ENCODE results near the gene COMMD8. TPM values are rescaled to one million over a fixed set of nuclear protein-coding genes. Genes with fewer than 3 reads are reported as not detected.

Gene COMMD8
- polyA plus RNA-seq, 1 donor (not counting 4 experiments of a cell fraction or from before 2014, with no cell fraction given), result 38.6 TPM

GRCh38 chr4:47451657-47452056, 11.8 kb downstream of the COMMD8 start:
- Histone ChIP-seq H3K9ac (ENCODE audit: control insufficient read depth, extremely low read depth, insufficient read depth, low read length) (no peak overlapping the region), H3K4me2 (ENCODE audit: control insufficient read depth, extremely low read depth, insufficient read depth, low read depth, low read length) (no peak overlapping the region), H3K4me1 (ENCODE audit: control insufficient read depth, extremely low read depth, insufficient read depth, low read length) (no peaks in the 10 kb centered on the region), H3K9me1 (ENCODE audit: control insufficient read depth, extremely low read depth, insufficient read depth, low read length) (no peaks in the 10 kb centered on the region), H4K20me1 (ENCODE audit: control insufficient read depth, extremely low read depth, insufficient read depth, low read length) (no peaks in the 10 kb centered on the region), H3K79me2 (ENCODE audit: control insufficient read depth, insufficient read depth, low read length) (no peaks in the 10 kb centered on the region), H3K9me3 (ENCODE audit: control insufficient read depth, low read depth, low read length) (no peaks in the 10 kb centered on the region), H3K27me3 (ENCODE audit: control insufficient read depth, extremely low read depth, insufficient read depth, low read length) (no peaks in the 10 kb centered on the region), H3K4me3 (ENCODE audit: control insufficient read depth in 2 of 3, extremely low read depth in 1 of 3, insufficient read depth in 2 of 3, low read depth in 1 of 3, low read length in 3 of 3) (no peak overlapping the region), H2AFZ (ENCODE audit: control insufficient read depth, low read length) (no peak overlapping the region), H3K27ac (ENCODE audit: control insufficient read depth, insufficient read depth, low read length) (no peak overlapping the region), H3K36me3 (ENCODE audit: control insufficient read depth in 2 of 2, extremely low read depth in 1 of 2, insufficient read depth in 2 of 2, low read length in 2 of 2) (peaks cover 2 to 12% of the 10 kb centered on the region in 2 experiments)
- DNase-seq (ENCODE audit: low read depth, low spot score) (no peak), FAIRE-seq (no peak)
- TF ChIP-seq EZH2 (IDR thresholded peaks at IDR 0.05; ENCODE audit: low read length) (no peak), CTCF (optimal IDR thresholded peaks at IDR 0.05 in 1 of 3, IDR thresholded peaks at IDR 0.05 in 1 of 3, conservative IDR thresholded peaks at IDR 0.05 in 1 of 3; ENCODE audit: extremely low read depth in 1 of 3, insufficient read depth in 2 of 3, low read length in 3 of 3) (no peak)
- dilution Hi-C loops (cut with MboI; ENCODE audit: extremely low pct_ligation_motif_present, low sequenced_read_pairs), result no loop called here

- TF ChIP-seq CTCF (optimal IDR thresholded peaks at IDR 0.05 in 1 of 3, IDR thresholded peaks at IDR 0.05 in 1 of 3, conservative IDR thresholded peaks at IDR 0.05 in 1 of 3; ENCODE audit: extremely low read depth in 1 of 3, insufficient read depth in 2 of 3, low read length in 3 of 3), result no peak
- TF ChIP-seq EZH2 (IDR thresholded peaks at IDR 0.05; ENCODE audit: low read length), result no peak
- Histone ChIP-seq H3K4me2 (ENCODE audit: control insufficient read depth, extremely low read depth, insufficient read depth, low read depth, low read length) (no peak overlapping the region), H3K36me3 (ENCODE audit: control insufficient read depth in 2 of 2, extremely low read depth in 1 of 2, insufficient read depth in 2 of 2, low read length in 2 of 2) (no peaks in the 10 kb centered on the region), H3K4me3 (ENCODE audit: control insufficient read depth in 2 of 3, extremely low read depth in 1 of 3, insufficient read depth in 2 of 3, low read depth in 1 of 3, low read length in 3 of 3) (no peak overlapping the region), H3K27ac (ENCODE audit: control insufficient read depth, insufficient read depth, low read length) (no peak overlapping the region), H4K20me1 (ENCODE audit: control insufficient read depth, extremely low read depth, insufficient read depth, low read length) (no peaks in the 10 kb centered on the region), H3K27me3 (ENCODE audit: control insufficient read depth, extremely low read depth, insufficient read depth, low read length) (no peaks in the 10 kb centered on the region), H3K9me1 (ENCODE audit: control insufficient read depth, extremely low read depth, insufficient read depth, low read length) (no peaks in the 10 kb centered on the region), H3K4me1 (ENCODE audit: control insufficient read depth, extremely low read depth, insufficient read depth, low read length) (no peaks in the 10 kb centered on the region), H3K79me2 (ENCODE audit: control insufficient read depth, insufficient read depth, low read length) (no peaks in the 10 kb centered on the region), H3K9ac (ENCODE audit: control insufficient read depth, extremely low read depth, insufficient read depth, low read length) (no peak overlapping the region), H2AFZ (ENCODE audit: control insufficient read depth, low read length) (no peak overlapping the region), H3K9me3 (ENCODE audit: control insufficient read depth, low read depth, low read length) (no peaks in the 10 kb centered on the region)
- dilution Hi-C loops (cut with MboI; ENCODE audit: extremely low pct_ligation_motif_present, low sequenced_read_pairs), result no loop called here
- DNase-seq (ENCODE audit: low read depth, low spot score) (no peak), FAIRE-seq (no peak)
Measured at GRCh38 chr4:47444031-47444430, 19.5 kb downstream of the COMMD8 start.

Data from keratinocyte (primary cell).